Natural killer cell (primary cell): ENCODE measurements around the gene TRMT61B. TPM values are rescaled to one million over a fixed set of nuclear protein-coding genes. Genes with fewer than 3 reads are reported as not detected.

Experiments
- ATAC-seq, 3 donors: fragments of 150-1000 bp in 2 of 3; fragments of 200-7000 bp in 1 of 3; cut with Tn5 transposase; 1 replicate in 1 of 3; 2 replicates in 2 of 3; pipeline ENCODE4 v1.10.0; 2021; ENCODE audit warnings: mild to moderate bottlenecking in 2 of 3, moderate library complexity in 2 of 3
- DNase-seq, 2 donors: peaks; one replicate each; pipeline versions ENCODE4 v3.0.0 to v3.0.0-alpha.2; 2013 to 2021; ENCODE audit warnings: mixed read lengths in 1 of 2
- H3K27ac ChIP-seq: one replicate; pipeline ENCODE4 v1.5.1; 2013; ENCODE audit warnings: mild to moderate bottlenecking, low read length
- H3K27me3 ChIP-seq: one replicate; pipeline ENCODE4 v1.6.1; 2013; ENCODE audit warnings: low read length; ENCODE audit not compliant: control insufficient read depth, insufficient read depth
- H3K36me3 ChIP-seq: one replicate; pipeline ENCODE4 v1.6.1; 2013; ENCODE audit warnings: low read length; ENCODE audit not compliant: control insufficient read depth, insufficient read depth
- H3K4me1 ChIP-seq: one replicate; pipeline ENCODE4 v1.6.1; 2013; ENCODE audit warnings: low read length; ENCODE audit not compliant: control insufficient read depth, insufficient read depth
- H3K4me3 ChIP-seq: one replicate; pipeline ENCODE4 v1.5.1; 2013; ENCODE audit warnings: low read length
- H3K9me3 ChIP-seq: one replicate; pipeline ENCODE4 v1.6.1; 2013; ENCODE audit warnings: low read length; ENCODE audit not compliant: control insufficient read depth, insufficient read depth
- H3K27ac Mint-ChIP-seq, 2 donors: one replicate each; pipeline ENCODE4 v1.8.0; 2022; ENCODE audit warnings: mild to moderate bottlenecking in 2 of 2, mixed read lengths in 2 of 2, moderate library complexity in 1 of 2
- H3K27me3 Mint-ChIP-seq, 2 donors: one replicate each; pipeline ENCODE4 v1.8.0; 2022; ENCODE audit warnings: low read depth in 2 of 2, mixed read lengths in 2 of 2
- H3K36me3 Mint-ChIP-seq: one replicate; pipeline ENCODE4 v1.8.0; 2022; ENCODE audit warnings: mixed read lengths
- H3K4me1 Mint-ChIP-seq, 2 donors: one replicate each; pipeline ENCODE4 v1.8.0; 2022; ENCODE audit warnings: mixed read lengths in 2 of 2
- H3K4me3 Mint-ChIP-seq: one replicate; pipeline ENCODE4 v1.8.0; 2022; ENCODE audit warnings: mild to moderate bottlenecking, moderate library complexity, mixed read lengths
- H3K9me3 Mint-ChIP-seq, 2 donors: one replicate each; pipeline ENCODE4 v1.8.0; 2022; ENCODE audit warnings: mixed read lengths in 2 of 2
- WGBS: methylation state at CpG from one replicate; pipeline ENCODE4 v1.1.7; 2013; ENCODE audit warnings: missing lambda C conversion rate; ENCODE audit not compliant: insufficient coverage; 5-methylcytosine and 5-hydroxymethylcytosine counted together
- intact Hi-C: fragments of 100-400 bp; cut with micrococcal nuclease; formaldehyde crosslinking; loops from one replicate; pipeline ENCODE4 v1.14.2; 2022
- total RNA-seq, 4 donors: library from RNA; stranded (reverse); fragments of 120-200 nt in 1 of 4; gene quantifications; one replicate each; pipeline versions ENCODE4 v1.2.3 to v1.2.4, GENCODE V29; 2013 to 2022
- TF ChIP-seq, protein P1 (sequence below): fragments of 200-600 bp; IDR thresholded peaks from one replicate; pipeline ENCODE4 v1.8.0; 2022; ENCODE audit warnings: antibody characterized with exemption

The TRMT61B gene
- total RNA-seq, 3 donors from 2014 or later (not counting 1 experiment from before 2014, with no cell fraction given) = 13.6 to 19.2 (median 18.0) TPM

DNA sequence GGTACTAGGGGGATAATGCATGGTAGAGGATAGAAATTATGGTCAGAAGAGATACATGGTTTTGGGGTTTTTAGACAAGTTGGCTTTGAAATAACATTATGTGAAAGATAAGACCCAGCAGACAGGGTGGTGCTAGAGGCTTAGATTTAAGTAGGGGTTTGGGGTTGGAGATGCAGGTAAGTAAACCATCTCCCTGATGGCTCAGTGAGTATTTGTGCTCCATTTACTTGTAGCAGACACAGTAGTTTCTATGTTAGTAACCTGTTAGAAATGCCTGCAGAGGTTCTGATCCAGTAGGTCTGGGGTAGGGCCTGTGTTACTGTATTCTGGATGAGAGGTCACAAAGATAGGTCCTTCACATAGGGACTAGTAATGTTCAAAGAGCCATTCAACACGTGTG is 38.1 kb upstream of the TRMT61B start:
- intact Hi-C loops = no loop called here
- ATAC-seq (no peak), DNase-seq (no peak)
- H3K36me3 ChIP-seq = peaks cover 51% of the 10 kb centered on the region
- no peak overlapping the region for H3K4me3 ChIP-seq
- Mint-ChIP-seq H3K4me1 (peaks cover 4 to 27% of the 10 kb centered on the region in 2 donors), H3K4me3 (no peak overlapping the region), H3K9me3 (no peaks in the 10 kb centered on the region), H3K27ac (no peak overlapping the region), H3K27me3 (no peaks in the 10 kb centered on the region), H3K36me3 (peaks cover 12% of the 10 kb centered on the region)
- TF ChIP-seq, protein P1, sequence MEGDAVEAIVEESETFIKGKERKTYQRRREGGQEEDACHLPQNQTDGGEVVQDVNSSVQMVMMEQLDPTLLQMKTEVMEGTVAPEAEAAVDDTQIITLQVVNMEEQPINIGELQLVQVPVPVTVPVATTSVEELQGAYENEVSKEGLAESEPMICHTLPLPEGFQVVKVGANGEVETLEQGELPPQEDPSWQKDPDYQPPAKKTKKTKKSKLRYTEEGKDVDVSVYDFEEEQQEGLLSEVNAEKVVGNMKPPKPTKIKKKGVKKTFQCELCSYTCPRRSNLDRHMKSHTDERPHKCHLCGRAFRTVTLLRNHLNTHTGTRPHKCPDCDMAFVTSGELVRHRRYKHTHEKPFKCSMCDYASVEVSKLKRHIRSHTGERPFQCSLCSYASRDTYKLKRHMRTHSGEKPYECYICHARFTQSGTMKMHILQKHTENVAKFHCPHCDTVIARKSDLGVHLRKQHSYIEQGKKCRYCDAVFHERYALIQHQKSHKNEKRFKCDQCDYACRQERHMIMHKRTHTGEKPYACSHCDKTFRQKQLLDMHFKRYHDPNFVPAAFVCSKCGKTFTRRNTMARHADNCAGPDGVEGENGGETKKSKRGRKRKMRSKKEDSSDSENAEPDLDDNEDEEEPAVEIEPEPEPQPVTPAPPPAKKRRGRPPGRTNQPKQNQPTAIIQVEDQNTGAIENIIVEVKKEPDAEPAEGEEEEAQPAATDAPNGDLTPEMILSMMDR = no peak
- no peaks in the 10 kb centered on the region for H3K27me3 ChIP-seq
- no peaks in the 10 kb centered on the region for H3K4me1 ChIP-seq
- H3K27ac ChIP-seq = no peak overlapping the region
- WGBS = 81% methylated on average over 1 of the region's 1 CpG
- H3K9me3 ChIP-seq = no peaks in the 10 kb centered on the region

DNA sequence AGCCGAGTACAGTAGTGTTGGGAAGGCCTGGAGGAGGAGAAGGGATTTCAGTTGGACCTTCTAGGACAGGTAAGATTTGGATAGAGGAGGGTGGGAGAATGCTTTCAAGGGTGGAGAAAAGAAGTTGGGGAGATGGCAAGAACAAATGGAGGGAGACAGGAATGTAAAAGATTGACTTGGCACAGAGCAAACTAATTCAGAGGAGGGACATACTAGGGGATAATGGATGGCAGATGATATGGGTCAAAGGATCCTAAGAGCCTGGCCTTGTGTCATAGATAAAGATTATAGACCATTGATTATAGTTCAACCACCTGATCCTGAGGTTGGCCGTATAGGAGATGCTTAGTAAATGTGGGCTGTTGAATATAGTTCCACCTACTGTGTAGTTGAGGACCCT is 36.7 kb upstream of the TRMT61B start:
- Mint-ChIP-seq H3K27ac (no peak overlapping the region), H3K4me1 (peaks cover 4 to 32% of the 10 kb centered on the region in 2 donors), H3K4me3 (no peak overlapping the region), H3K36me3 (peaks cover 12% of the 10 kb centered on the region), H3K27me3 (no peaks in the 10 kb centered on the region), H3K9me3 (no peaks in the 10 kb centered on the region)
- no peak for DNase-seq
- Histone ChIP-seq H3K36me3 (peaks cover 53% of the 10 kb centered on the region), H3K4me3 (no peak overlapping the region), H3K4me1 (no peaks in the 10 kb centered on the region), H3K27me3 (no peaks in the 10 kb centered on the region), H3K9me3 (no peaks in the 10 kb centered on the region), H3K27ac (no peak overlapping the region)
- ATAC-seq = no peak
- intact Hi-C loops = no loop called here
- TF ChIP-seq, protein P1 = no peak
- WGBS = 100% methylated on average over 2 of the region's 2 CpGs

DNA sequence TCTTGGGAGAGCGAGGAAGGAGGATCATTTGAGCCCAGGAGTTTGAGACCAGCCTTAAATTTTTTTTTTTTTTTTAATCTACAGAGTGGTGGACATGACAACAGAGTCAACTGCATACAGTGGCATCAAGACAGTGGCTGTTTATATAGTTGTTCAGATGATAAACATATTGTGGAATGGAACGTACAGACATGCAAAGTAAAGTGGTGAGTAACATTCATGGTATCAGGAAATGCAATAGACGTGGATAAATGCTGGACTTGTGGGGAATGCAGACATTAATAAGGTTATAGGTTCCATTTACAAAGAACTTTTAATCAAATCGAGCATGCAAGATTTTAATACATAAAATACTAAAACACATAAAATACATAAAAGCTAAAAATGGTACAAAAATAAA is 36.3 kb upstream of the TRMT61B start:
- WGBS = 97% methylated on average over 3 of the region's 4 CpGs
- H3K9me3 Mint-ChIP-seq = no peaks in the 10 kb centered on the region
- peaks cover 12% of the 10 kb centered on the region for H3K36me3 Mint-ChIP-seq
- intact Hi-C loops = no loop called here
- no peak overlapping the region for H3K4me3 Mint-ChIP-seq
- no peaks in the 10 kb centered on the region for H3K4me1 ChIP-seq
- ATAC-seq (no peak), DNase-seq (no peak)
- H3K27ac ChIP-seq = no peak overlapping the region
- no peak overlapping the region for H3K4me3 ChIP-seq
- peaks cover 52% of the 10 kb centered on the region for H3K36me3 ChIP-seq
- H3K27me3 Mint-ChIP-seq = no peaks in the 10 kb centered on the region
- H3K9me3 ChIP-seq = no peaks in the 10 kb centered on the region
- TF ChIP-seq, protein P1 = no peak
- H3K4me1 Mint-ChIP-seq = peaks cover 7 to 36% of the 10 kb centered on the region in 2 donors
- no peaks in the 10 kb centered on the region for H3K27me3 ChIP-seq
- no peak overlapping the region for H3K27ac Mint-ChIP-seq

DNA sequence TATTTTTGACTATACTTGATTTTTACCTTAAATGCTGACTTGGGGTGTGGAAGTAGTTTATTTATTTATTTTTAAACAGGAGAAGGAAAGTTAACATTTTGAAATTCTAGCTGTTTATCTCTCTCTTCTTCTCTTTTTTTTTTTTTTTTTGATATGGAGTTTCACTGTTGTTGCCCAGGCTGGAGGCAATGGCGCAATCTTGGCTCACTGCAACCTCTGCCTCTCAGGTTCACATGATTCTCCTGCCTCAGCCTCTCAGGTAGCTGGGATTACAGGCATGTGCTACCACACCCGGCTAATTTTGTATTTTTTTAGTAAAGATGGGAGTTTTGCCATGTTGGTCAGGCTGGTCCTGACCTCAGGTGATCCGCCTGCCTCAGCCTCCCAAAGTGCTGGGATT is 35.4 kb upstream of the TRMT61B start:
- Histone ChIP-seq H3K4me3 (no peak overlapping the region), H3K27me3 (no peaks in the 10 kb centered on the region), H3K9me3 (no peaks in the 10 kb centered on the region), H3K36me3 (peaks cover 52% of the 10 kb centered on the region), H3K27ac (no peak overlapping the region), H3K4me1 (no peaks in the 10 kb centered on the region)
- intact Hi-C loops = no loop called here
- 95% methylated on average over 3 of the region's 3 CpGs for WGBS
- peak overlapping the region in 1 of 2 donors; percentile 6 for H3K27ac Mint-ChIP-seq
- peaks cover 12% of the 10 kb centered on the region for H3K36me3 Mint-ChIP-seq
- ATAC-seq (no peak), DNase-seq (no peak)
- H3K9me3 Mint-ChIP-seq = no peaks in the 10 kb centered on the region
- peaks cover 16 to 44% of the 10 kb centered on the region in 2 donors for H3K4me1 Mint-ChIP-seq
- TF ChIP-seq, protein P1 = no peak
- H3K27me3 Mint-ChIP-seq = no peaks in the 10 kb centered on the region
- no peak overlapping the region for H3K4me3 Mint-ChIP-seq
